Ascending aorta (tissue), 2 donors: ENCODE data around the gene TMIGD2. TPM values are rescaled to one million over a fixed set of nuclear protein-coding genes. Genes with fewer than 3 reads are reported as not detected.
"Not testable (repeated sequence)": the region's sequence is repeated elsewhere in the genome, so short reads cannot be mapped to it uniquely, and the experiment has no call there.

Source experiments
- DNase-seq, 2 donors: peaks; one replicate each; pipeline ENCODE4 v3.0.0-alpha.2; 2019; ENCODE audit warnings: low spot score in 2 of 2
- H3K27ac ChIP-seq, 2 donors: fragments of 200-600 bp; sonication (generic); one replicate each; pipeline ENCODE4 v1.5.1; 2016 to 2017; ENCODE audit warnings: mild to moderate bottlenecking in 1 of 2
- H3K27me3 ChIP-seq: fragments of 200-600 bp; sonication (generic); one replicate; pipeline ENCODE4 v1.5.1; 2017
- H3K36me3 ChIP-seq, 2 donors: fragments of 200-600 bp; sonication (generic); one replicate each; pipeline ENCODE4 v1.5.1; 2016
- H3K4me1 ChIP-seq, 2 donors: fragments of 200-600 bp; sonication (generic); one replicate each; pipeline ENCODE4 v1.5.1; 2016 to 2017; ENCODE audit warnings: mild to moderate bottlenecking in 1 of 2
- H3K4me3 ChIP-seq, 2 donors: fragments of 200-600 bp; sonication (generic); one replicate each; pipeline ENCODE4 v1.5.1; 2016 to 2017; ENCODE audit warnings: mild to moderate bottlenecking in 1 of 2
- H3K9me3 ChIP-seq, 2 donors: fragments of 200-600 bp; sonication (generic); one replicate each; pipeline ENCODE4 v1.5.1; 2016
- intact Hi-C: fragments of 100-400 bp; cut with DNase I; formaldehyde crosslinking; loops from one replicate; pipeline ENCODE4 v1.15.1; 2023
- total RNA-seq: library from RNA; depleted of rRNA; stranded (reverse); fragments of >200 nt; gene quantifications from one replicate; pipeline ENCODE4 v1.1.0, GENCODE V29; 2016
- TF ChIP-seq, protein P1 (sequence below), 3 experiments: fragments of 200-600 bp in 2 of 3; fragments of 450-650 bp in 1 of 3; sonication (generic) in 2 of 3; IDR thresholded peaks; one replicate each; pipeline ENCODE4 v1.5.1; 2016 to 2019; ENCODE audit warnings: antibody characterized with exemption in 3 of 3, mild to moderate bottlenecking in 1 of 3, moderate library complexity in 1 of 3

Gene TMIGD2, protein sequence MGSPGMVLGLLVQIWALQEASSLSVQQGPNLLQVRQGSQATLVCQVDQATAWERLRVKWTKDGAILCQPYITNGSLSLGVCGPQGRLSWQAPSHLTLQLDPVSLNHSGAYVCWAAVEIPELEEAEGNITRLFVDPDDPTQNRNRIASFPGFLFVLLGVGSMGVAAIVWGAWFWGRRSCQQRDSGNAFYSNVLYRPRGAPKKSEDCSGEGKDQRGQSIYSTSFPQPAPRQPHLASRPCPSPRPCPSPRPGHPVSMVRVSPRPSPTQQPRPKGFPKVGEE
- total RNA-seq, result not detected

DNA sequence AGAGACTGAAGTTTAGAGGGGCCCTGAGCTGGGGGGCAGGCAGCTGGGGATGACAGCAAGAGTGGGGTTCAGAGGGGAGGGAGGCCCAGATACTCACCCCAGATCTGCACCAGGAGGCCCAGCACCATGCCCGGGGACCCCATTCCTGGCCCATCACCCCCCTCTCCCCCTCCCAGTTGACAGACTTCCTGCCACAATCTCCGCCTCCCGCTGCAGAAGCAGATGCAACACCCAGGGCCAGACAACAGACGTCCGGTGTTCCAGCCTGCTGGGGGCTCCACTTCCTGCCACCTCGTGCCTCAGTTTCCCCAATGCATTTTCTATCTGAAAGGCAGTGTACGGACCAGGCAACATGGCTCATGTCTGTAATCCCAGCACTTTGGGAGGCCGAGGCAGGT, at the start of gene TMIGD2:
TMIGD2 (minus strand) TSS at position 147 of the 398 bp plus-strand sequence; CDS start at position 143, 4 bp downstream.
- Histone ChIP-seq H3K36me3 (no peaks in the 10 kb centered on the region), H3K9me3 (no peaks in the 10 kb centered on the region), H3K27ac (no peak within 1 kb of the TSS), H3K4me3 (no peak within 1 kb of the TSS), H3K4me1 (no peaks in the 10 kb centered on the region), H3K27me3 (no peaks in the 10 kb centered on the region)
- DNase-seq, result no peak
- TF ChIP-seq, protein P1, sequence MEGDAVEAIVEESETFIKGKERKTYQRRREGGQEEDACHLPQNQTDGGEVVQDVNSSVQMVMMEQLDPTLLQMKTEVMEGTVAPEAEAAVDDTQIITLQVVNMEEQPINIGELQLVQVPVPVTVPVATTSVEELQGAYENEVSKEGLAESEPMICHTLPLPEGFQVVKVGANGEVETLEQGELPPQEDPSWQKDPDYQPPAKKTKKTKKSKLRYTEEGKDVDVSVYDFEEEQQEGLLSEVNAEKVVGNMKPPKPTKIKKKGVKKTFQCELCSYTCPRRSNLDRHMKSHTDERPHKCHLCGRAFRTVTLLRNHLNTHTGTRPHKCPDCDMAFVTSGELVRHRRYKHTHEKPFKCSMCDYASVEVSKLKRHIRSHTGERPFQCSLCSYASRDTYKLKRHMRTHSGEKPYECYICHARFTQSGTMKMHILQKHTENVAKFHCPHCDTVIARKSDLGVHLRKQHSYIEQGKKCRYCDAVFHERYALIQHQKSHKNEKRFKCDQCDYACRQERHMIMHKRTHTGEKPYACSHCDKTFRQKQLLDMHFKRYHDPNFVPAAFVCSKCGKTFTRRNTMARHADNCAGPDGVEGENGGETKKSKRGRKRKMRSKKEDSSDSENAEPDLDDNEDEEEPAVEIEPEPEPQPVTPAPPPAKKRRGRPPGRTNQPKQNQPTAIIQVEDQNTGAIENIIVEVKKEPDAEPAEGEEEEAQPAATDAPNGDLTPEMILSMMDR (IDR thresholded peaks at IDR 0.05), result no peak
- intact Hi-C loops, result no loop called here

DNA sequence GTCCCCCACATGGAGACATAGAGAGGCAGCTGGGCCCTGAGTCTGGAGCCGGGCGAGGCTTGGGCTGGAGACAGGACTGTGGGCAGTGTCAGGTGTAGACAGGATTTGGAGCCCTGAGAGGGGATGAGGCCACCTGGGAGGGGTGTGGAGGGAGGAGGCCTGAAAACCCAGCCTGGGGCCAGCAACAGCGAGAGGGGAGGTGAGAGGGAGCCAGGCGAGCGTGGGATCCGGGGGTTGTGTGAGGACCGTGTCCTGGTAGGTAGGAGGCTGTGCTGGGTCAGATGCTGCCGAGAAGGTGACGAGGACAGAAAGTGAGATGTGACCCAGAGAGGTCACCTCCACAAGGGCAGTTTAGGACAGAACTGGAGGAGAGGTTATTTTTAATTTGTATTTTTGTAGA, 48.5 kb upstream of the TMIGD2 start:
- Histone ChIP-seq H3K27me3 (no peaks in the 10 kb centered on the region), H3K27ac (no peak overlapping the region), H3K4me3 (no peak overlapping the region), H3K4me1 (no peaks in the 10 kb centered on the region), H3K36me3 (no peaks in the 10 kb centered on the region), H3K9me3 (no peaks in the 10 kb centered on the region)
- intact Hi-C loops, result loop anchor here (5.0 kb wide), 1 partner anchor 83 kb away; no protein-coding TSS in a partner anchor
- TF ChIP-seq, protein P1 (IDR thresholded peaks at IDR 0.05), result no peak
- no peak for DNase-seq

DNA sequence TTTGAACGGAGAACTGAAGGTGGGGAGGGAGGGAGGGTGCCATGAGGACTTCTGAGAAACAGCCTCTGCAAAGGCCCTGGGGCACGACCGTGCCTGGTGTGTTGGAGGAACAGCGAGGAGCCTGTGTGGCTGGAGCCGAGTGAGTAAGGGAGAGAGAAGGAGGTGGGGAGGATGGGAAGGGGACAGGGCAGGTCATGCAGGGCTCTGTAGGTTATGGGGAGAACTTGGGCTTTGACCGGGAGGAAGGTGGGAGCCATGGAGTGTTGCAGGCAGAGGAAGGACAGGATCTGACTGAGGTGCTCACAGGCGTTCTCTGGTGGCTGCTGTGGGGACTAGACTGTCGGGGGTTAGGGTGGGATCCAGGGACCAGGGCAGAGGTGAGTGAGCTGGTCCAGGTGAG, 47.9 kb upstream of the TMIGD2 start:
- intact Hi-C loops, result loop anchor here (5.0 kb wide), 1 partner anchor 83 kb away; no protein-coding TSS in a partner anchor
- H3K4me3 ChIP-seq, result no peak overlapping the region
- no peak overlapping the region for H3K27ac ChIP-seq
- H3K9me3 ChIP-seq, result no peaks in the 10 kb centered on the region
- H3K4me1 ChIP-seq, result no peaks in the 10 kb centered on the region
- H3K27me3 ChIP-seq, result no peaks in the 10 kb centered on the region
- no peak for DNase-seq
- no peaks in the 10 kb centered on the region for H3K36me3 ChIP-seq
- TF ChIP-seq, protein P1 (IDR thresholded peaks at IDR 0.05), result no peak

DNA sequence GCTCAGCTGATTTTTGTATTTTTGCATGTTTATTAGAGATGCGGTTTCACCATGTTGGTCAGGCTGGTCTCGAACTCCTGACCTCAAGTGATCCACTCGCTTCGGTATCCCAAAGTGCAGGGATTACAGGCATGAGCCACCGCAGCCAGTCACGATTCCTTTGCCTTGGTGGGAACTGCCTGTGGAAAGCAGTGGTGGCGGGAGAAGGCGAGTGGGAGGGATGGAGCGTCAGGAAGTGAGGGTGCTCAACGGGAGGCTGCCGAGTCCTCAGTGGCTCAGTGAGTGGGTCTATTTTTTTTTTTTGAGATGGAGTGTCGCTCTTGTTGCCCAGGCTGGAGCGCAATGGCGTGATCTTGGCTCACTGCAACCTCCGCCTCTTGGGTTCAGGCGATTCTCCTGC, 47.0 kb upstream of the TMIGD2 start:
- intact Hi-C loops, result not testable (repeated sequence)

DNA sequence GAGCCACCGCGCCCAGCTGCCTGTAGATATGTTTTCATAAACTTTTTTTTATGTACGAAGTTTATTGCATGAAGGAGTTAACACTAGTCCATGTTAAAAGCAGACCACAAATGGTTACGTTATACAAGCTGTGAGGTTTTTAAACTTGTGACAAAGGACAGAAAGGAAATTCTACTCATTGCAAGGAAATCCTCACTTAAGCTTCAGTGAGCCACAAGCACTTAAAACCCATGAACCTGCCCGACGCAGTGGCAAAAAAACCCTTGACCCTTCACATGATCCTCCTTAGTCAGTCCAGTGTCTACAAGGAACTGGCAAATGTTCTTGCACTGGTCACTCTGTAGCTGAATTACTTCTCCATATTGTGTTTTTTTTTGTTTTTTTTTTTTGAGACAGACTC, 45.3 kb upstream of the TMIGD2 start:
- Histone ChIP-seq H3K9me3 (no peaks in the 10 kb centered on the region), H3K27me3 (no peaks in the 10 kb centered on the region), H3K36me3 (no peaks in the 10 kb centered on the region), H3K4me1 (peaks cover 3 to 5% of the 10 kb centered on the region in 2 donors), H3K27ac (no peak overlapping the region), H3K4me3 (no peak overlapping the region)
- TF ChIP-seq, protein P1 (IDR thresholded peaks at IDR 0.05), result no peak
- intact Hi-C loops, result no loop called here
- DNase-seq, result no peak

More for the DNA sequence above, 47.0 kb upstream of the TMIGD2 start:
- not testable (repeated sequence) for DNase-seq, H3K27me3 ChIP-seq, H3K4me1 ChIP-seq, H3K36me3 ChIP-seq, H3K4me3 ChIP-seq, H3K9me3 ChIP-seq, H3K27ac ChIP-seq

DNA sequence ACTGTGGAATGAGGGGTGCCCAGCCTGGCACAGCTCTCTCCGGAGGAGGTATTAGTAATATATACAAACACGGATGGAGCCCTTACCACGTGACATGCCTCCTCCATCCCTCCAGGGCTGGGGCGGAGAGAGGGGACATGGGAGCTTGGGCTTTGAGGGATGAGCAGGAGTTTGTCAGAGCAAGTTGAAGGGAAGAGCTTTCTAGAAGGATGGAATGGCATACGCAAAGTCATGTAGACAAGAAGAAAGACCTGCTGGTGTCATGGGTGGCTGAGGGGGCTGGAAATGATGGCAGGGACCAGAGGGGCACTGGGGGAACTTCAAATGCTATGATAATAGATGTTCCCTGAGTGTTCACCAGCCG, 43.8 kb upstream of the TMIGD2 start:
- H3K36me3 ChIP-seq, result no peaks in the 10 kb centered on the region
- H3K4me3 ChIP-seq, result no peak overlapping the region
- no peaks in the 10 kb centered on the region for H3K27me3 ChIP-seq
- no peak for DNase-seq
- H3K27ac ChIP-seq, result no peak overlapping the region
- TF ChIP-seq, protein P1 (IDR thresholded peaks at IDR 0.05), result no peak
- no peaks in the 10 kb centered on the region for H3K9me3 ChIP-seq
- intact Hi-C loops, result no loop called here
- H3K4me1 ChIP-seq, result peaks cover 3 to 8% of the 10 kb centered on the region in 2 donors
